Measurements from ENCODE around the gene HS6ST3.
"Not testable (repeated sequence)": the region's sequence is repeated elsewhere in the genome, so short reads cannot be mapped to it uniquely, and the experiment has no call there.

The HS6ST3 gene

GRCh38 chr13:96089749-96090239, at the start of gene HS6ST3:
Gene HS6ST3, plus strand, starts transcription at chr13:96090107.
- DNase-seq, result no peak

DNA sequence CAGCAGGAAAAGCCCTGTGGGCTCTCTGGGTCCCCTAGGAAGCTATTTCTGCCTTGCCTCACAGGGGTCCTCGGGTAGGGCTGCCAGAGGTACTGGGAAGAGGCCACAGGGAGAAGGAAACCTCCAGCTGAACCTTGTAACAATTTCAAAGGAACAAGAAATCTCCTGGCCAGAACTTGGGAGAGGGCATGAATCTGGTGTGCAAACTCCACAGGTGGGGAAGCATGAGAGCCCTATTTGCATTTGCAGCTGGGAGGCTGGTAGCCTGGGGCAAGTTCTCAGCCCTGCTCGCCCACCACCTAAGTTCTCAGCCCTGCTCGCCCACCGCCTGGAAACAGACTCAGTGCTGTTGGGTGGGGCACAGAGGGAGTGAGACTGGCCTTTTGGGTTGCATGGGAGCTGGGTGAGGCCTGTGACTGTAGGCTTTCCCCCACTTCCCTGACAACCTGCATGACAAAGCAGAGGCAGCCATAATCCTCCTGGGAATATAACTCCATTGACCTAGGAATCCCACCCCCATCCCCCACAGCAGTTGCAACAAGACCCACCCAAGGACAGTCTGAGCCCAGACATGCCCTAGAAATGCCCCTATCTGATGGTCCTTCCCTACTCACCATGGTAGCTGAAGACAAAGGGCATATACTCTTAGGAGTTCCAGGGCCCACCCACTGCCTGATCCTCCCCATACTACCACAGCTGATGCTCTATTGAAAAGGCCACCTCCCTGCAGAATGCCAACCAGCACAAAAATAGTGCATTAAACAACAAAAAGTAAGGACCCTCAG, 48.4 kb upstream of the HS6ST3 start:
- no peak for DNase-seq

DNA sequence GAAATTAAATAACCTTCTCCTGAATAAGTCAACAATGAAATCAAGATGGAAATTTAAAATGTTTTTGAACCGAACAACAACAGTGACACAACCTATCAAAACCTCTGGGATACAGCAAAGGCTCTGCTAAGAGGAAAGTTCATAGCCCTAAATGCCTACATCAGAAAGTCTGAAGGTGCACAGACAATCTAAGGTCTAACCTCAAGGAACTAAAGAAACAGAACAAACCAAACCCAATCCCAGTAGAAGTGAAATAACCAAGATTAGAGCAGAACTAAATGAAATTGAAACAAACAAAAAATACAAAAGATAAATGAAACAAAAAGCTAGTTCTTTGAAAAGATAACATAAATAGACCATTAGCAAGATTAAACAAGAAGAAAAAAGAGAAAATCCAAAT, 45.7 kb upstream of the HS6ST3 start:
- DNase-seq, result no peak

- DNase-seq, result not testable (repeated sequence)
Observed at GRCh38 chr13:96046449-96047126, 43.3 kb upstream of the HS6ST3 start.

GRCh38 chr13:96050955-96051354, 39.0 kb upstream of the HS6ST3 start:
- not testable (repeated sequence) for DNase-seq

DNA sequence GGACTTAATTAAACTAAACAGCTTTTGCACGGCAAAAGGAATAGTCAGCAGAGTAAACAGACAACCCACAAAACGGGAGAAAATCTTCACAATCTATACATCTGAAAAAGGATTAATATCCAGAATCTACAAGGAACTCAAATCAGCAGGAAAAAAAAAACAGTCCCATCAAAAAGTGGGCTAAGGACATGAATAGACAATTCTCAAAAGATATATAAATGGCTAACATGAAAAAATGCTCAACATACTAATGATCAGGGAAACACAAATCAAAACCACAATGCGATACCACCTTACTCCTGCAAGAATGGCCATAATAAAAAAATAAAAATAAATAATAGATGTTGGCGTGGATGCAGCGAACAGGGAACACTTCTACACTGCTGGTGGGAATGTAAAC, 38.4 kb upstream of the HS6ST3 start:
- DNase-seq, result not testable (repeated sequence)

- not testable (repeated sequence) for DNase-seq
Observed at GRCh38 chr13:96051946-96052345, 38.0 kb upstream of the HS6ST3 start.

DNA sequence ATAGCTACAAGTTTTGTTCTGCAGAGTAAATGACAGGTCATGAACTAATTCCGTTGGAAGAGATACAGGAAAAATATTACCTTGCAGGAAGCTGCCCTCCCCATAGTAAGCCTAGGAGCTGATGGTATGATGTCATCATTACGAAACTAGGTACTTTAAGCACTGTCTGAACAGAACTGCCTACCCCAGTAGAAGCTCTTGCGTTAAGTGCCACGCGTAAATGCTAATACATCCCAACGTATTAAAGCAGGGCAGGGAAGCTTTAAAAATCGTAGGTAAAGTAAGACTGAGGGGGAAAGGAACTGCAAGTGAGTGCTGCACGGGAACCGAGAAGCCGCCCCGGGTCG, 37.3 kb upstream of the HS6ST3 start:
- no peak for DNase-seq

DNA sequence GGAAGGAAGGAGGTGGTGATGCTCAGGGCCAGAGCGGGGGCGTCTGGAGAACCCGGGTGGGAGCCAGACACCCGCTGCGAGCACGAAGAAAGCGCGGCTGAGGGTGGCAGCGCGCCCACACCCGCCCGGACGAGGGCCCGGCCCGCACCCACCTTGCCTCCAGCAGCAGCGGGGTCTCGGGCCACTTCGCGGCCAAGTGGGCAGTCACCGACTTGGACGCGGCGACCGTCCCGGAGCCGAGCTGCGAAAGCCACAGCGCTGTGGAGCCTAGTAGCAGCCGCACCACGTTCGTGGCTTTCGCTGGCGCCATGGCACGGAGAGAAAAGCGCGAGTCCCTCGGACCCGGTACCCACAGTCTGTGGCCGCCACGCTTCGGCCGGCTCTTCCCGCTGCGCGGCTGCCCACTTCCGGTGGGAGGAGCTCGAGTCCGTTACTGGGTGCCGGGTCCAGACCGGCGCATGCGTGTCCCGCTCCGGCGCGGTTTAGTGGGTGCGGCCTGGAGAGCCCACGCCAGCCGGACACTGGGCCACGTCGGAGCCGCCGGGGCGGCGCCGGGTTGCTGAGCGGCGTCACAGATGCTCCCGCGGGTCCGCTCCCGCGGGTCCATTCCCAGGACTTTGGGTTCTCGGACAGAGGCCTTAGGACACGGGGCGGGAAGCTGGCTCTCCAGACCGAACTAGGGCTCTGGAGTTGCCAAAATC, 36.8 kb upstream of the HS6ST3 start, which contains the start of gene UGGT2:
Gene UGGT2 (minus strand): TSS at position 399 of the 701 bp plus-strand sequence. CDS start 89 bp downstream, at position 310.
- DNase-seq, result peak; percentile 20 to 72

DNA sequence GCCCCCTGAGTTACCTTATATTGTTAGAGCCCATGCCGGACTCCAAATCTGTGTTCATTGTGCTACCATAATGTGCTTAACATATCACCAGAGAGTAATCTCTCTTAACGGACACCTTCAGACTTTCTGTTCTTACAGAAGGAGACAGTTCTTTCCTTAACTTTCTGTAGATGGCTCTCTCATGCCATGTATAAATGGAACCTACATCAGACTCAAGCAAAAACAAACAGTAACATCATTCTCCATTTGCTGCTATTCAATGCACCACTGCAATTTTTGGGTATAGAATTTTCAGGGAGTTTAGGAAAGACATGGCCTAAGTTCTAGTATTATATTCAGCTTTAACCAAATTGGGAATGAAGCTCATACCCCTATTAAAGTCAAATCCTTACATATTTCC, 24.1 kb upstream of the HS6ST3 start:
- DNase-seq, result no peak

GRCh38 chr13:96068729-96069128, 21.2 kb upstream of the HS6ST3 start:
- DNase-seq, result no peak

- DNase-seq, result no peak
Observed at GRCh38 chr13:96071504-96071903, 18.4 kb upstream of the HS6ST3 start.

DNA sequence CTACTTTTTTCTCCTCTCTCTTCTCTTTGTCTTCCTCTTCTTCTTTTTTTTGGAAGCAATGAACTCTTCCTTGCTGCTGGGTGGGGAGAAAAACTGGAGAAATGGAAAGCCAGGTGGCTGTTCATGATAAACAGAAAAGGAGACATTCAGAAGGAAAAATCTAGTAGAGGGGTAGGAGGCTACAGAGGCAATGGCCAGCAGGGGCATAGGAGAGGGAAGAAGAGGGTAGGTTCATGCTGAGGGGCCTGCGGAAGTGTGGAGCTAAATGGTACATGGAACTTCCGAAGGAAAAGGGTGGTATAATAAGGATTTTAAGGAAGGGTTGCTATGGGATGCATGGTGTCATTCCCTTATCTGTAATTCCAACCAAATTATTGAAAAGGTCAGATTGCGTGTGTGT, 17.5 kb upstream of the HS6ST3 start:
- no peak for DNase-seq

- no peak for DNase-seq
Observed at GRCh38 chr13:96075953-96076543, 13.9 kb upstream of the HS6ST3 start.

GRCh38 chr13:96080676-96081075, 9.2 kb upstream of the HS6ST3 start:
- no peak for DNase-seq

DNA sequence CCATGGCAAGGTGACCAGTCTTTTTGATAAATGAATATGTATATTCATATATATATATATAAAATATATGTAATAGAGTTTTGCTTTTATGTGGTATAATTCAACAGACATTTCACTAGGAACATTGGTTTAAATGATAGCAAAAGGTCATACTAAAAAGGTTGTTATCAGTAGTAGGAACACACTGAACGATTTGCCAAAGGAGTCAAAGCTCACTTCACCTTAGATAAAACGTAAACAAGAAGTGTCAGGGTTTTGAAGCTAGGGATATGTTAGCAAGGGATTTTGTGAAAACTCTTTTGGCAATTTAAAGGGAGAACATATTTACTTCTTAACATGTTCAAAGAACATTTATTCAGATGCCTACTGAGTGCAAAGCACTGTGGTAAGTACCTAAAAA, 8.0 kb upstream of the HS6ST3 start:
- DNase-seq, result no peak

GRCh38 chr13:96082640-96083039, 7.3 kb upstream of the HS6ST3 start:
- DNase-seq, result no peak

DNA sequence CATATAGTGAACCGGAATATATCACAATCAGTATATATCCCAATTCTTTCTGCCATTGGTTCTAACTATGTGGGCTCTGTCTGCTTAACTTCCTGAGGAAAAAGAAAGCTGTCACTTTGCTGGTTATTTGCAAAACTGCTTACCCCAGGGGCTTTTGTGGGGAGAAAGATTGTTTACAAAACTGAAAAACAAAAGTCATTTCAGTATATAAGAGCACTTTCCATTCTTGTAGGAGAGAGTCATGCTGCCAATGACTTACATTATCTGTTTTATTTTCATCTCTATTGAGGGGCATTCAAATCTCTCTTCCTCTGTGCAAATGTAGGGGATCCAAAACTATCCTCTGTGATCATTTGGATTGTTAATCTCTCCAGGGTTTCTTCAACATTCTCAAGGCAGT, 3.2 kb upstream of the HS6ST3 start:
- no peak for DNase-seq

DNA sequence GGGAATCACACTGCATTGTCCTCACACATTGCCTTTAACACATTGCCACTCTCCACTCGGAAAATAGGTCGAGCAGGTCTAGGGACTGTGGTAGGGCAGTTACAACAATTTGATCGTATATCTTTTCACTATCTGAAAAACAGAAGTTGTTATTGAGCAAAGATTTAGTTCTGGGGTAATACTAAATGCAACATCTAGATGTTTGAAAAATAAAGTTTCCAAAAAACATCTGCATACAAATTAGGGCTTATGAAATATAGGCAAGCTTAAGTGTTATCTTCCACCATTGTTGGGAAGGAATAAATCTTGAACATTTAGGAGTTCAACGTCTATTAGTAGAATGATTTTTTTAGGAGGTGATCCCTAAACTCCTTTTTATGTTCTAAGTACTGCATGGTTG, 768 bp upstream of the HS6ST3 start:
- DNase-seq, result no peak

- no peak for DNase-seq
Observed at GRCh38 chr13:96090240-96091101, 564 bp downstream of the HS6ST3 start.

DNA sequence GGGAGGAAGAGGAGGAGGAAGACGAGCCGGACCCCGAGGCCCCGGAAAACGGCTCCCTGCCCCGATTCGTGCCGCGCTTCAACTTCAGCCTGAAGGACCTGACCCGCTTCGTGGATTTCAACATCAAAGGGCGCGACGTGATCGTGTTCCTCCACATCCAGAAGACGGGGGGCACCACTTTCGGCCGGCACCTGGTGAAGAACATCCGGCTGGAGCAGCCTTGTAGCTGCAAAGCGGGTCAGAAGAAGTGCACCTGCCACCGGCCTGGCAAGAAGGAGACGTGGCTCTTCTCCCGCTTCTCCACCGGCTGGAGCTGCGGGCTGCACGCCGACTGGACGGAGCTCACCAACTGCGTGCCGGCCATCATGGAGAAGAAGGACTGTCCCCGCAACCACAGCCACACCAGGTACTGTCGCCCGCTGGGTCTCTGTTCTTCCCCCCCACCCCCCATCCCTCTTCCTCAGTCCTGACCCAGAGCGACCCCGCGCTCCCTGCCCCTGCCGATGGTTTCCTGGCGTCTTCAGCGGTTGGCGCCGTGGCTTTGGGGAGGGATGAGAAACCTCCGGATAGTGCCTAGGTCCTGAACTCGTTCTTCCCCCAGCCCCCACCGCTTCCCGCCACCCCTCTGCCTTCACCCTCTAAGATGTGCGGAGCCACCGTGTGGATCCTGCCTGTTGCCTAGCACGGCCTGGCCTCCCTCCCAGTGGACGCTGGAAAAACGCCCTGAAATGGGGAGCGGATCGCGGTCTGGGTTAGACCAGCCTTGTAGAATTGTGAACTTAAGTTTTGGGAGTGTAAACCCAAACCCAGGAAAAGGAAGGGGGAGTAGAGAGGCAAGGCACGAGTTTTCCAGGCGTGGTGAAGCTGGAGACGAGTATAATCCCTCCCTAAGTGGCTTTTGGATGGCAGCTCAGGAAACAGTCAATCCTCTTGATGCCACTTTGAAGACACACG, 1.5 kb downstream of the HS6ST3 start:
- DNase-seq, result no peak
